Breast epithelium (tissue), 4 donors: ENCODE measurements around the gene PCGF1. TPM values are rescaled to one million over a fixed set of nuclear protein-coding genes. Genes with fewer than 3 reads are reported as not detected.

Experiments used
- DNase-seq, 2 donors: peaks; one replicate each; pipeline ENCODE4 v3.0.0-alpha.2; 2019; ENCODE audit warnings: low spot score in 2 of 2
- H3K27ac ChIP-seq, 2 donors: fragments of 200-600 bp; sonication (generic) in 1 of 2; one replicate each; pipeline ENCODE4 v1.5.1; 2016 to 2019; ENCODE audit warnings: mild to moderate bottlenecking in 1 of 2
- H3K27me3 ChIP-seq, 2 donors: fragments of 200-600 bp; sonication (generic) in 1 of 2; one replicate each; pipeline versions ENCODE4 v1.5.1 to v1.6.0; 2017 to 2019; ENCODE audit warnings: control low read depth in 1 of 2, mild to moderate bottlenecking in 1 of 2
- H3K36me3 ChIP-seq: fragments of 200-600 bp; one replicate; pipeline ENCODE4 v1.5.1; 2019
- H3K4me1 ChIP-seq, 2 donors: fragments of 200-600 bp; sonication (generic); one replicate each; pipeline ENCODE4 v1.5.1; 2016 to 2019; ENCODE audit warnings: control low read depth in 1 of 2
- H3K4me3 ChIP-seq, 3 donors: fragments of 200-600 bp; sonication (generic); 1 replicate in 2 of 3; 2 replicates in 1 of 3; pipeline ENCODE4 v1.5.1; 2016 to 2019; ENCODE audit warnings: mild to moderate bottlenecking in 3 of 3, moderate library complexity in 2 of 3
- H3K9me3 ChIP-seq, 2 donors: fragments of 200-600 bp; sonication (generic) in 1 of 2; one replicate each; pipeline ENCODE4 v1.5.1; 2016 to 2019; ENCODE audit warnings: control low read depth in 1 of 2
- POLR2A ChIP-seq: fragments of 450-650 bp; IDR thresholded peaks from one replicate; pipeline ENCODE4 v1.6.1; 2016; ENCODE audit warnings: antibody characterized with exemption, mild to moderate bottlenecking, moderate library complexity
- POLR2AphosphoS5 ChIP-seq, 3 donors: sonication (generic); formaldehyde crosslinking; IDR thresholded peaks; one replicate each; pipeline ENCODE4 v1.6.1; 2017; ENCODE audit warnings: antibody characterized with exemption in 3 of 3
- intact Hi-C: fragments of 100-400 bp; cut with DNase I; formaldehyde crosslinking; loops from one replicate; pipeline ENCODE4 v1.15.1; 2023; ENCODE audit warnings: low total_unique reads
- total RNA-seq, 3 donors: library from RNA; depleted of rRNA; stranded (reverse); fragments of >200 nt; gene quantifications; one replicate each; pipeline ENCODE4 v1.1.0, GENCODE V29; 2016
- TF ChIP-seq, protein P1 (sequence below), 3 donors: fragments of 450-650 bp; IDR thresholded peaks; one replicate each; pipeline ENCODE4 v1.5.1; 2016 to 2017; ENCODE audit warnings: antibody characterized with exemption in 3 of 3, mild to moderate bottlenecking in 3 of 3, moderate library complexity in 3 of 3

The PCGF1 gene
- total RNA-seq, 3 donors from 2014 or later = 18.3 to 20.3 (median 19.8) TPM

GRCh38 chr2:74542978-74543377, 35.5 kb upstream of the PCGF1 start:
- no peak for DNase-seq
- intact Hi-C loops = no loop called here
- TF ChIP-seq POLR2A = no peak
- TF ChIP-seq, protein P1, sequence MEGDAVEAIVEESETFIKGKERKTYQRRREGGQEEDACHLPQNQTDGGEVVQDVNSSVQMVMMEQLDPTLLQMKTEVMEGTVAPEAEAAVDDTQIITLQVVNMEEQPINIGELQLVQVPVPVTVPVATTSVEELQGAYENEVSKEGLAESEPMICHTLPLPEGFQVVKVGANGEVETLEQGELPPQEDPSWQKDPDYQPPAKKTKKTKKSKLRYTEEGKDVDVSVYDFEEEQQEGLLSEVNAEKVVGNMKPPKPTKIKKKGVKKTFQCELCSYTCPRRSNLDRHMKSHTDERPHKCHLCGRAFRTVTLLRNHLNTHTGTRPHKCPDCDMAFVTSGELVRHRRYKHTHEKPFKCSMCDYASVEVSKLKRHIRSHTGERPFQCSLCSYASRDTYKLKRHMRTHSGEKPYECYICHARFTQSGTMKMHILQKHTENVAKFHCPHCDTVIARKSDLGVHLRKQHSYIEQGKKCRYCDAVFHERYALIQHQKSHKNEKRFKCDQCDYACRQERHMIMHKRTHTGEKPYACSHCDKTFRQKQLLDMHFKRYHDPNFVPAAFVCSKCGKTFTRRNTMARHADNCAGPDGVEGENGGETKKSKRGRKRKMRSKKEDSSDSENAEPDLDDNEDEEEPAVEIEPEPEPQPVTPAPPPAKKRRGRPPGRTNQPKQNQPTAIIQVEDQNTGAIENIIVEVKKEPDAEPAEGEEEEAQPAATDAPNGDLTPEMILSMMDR (IDR thresholded peaks at IDR 0.05) = no peak
- TF ChIP-seq POLR2AphosphoS5 (IDR thresholded peaks at IDR 0.05) = no peak
- no peak overlapping the region for H3K27ac ChIP-seq
- H3K9me3 ChIP-seq = no peaks in the 10 kb centered on the region
- H3K27me3 ChIP-seq = no peaks in the 10 kb centered on the region
- H3K36me3 ChIP-seq = no peaks in the 10 kb centered on the region
- H3K4me1 ChIP-seq = no peaks in the 10 kb centered on the region
- no peak overlapping the region for H3K4me3 ChIP-seq

DNA sequence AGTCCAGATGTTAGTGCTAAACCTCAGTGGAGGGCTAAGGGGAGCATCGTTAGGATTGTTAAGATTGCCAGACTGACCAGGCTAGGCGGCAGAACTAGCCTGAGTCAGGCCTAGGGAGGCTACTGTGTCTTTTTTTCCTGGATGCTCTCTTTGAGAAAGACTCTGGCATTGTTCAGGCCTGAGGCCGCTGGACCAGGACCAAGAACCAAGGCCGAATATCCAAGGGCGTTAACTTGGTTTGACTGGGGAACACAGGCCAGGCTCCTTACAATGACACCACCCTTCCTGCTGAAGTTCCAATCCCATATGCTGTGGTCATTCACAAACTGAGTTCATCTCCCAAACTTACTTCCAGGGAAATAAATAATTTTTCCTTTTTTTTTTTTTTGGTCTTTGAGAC, 32.8 kb upstream of the PCGF1 start:
- Histone ChIP-seq H3K4me3 (no peak overlapping the region), H3K27ac (no peak overlapping the region), H3K27me3 (no peaks in the 10 kb centered on the region), H3K4me1 (no peaks in the 10 kb centered on the region), H3K9me3 (no peaks in the 10 kb centered on the region), H3K36me3 (no peaks in the 10 kb centered on the region)
- intact Hi-C loops = no loop called here
- TF ChIP-seq, protein P1 (IDR thresholded peaks at IDR 0.05) = no peak
- TF ChIP-seq POLR2A (no peak), POLR2AphosphoS5 (IDR thresholded peaks at IDR 0.05) (no peak)
- DNase-seq = no peak

DNA sequence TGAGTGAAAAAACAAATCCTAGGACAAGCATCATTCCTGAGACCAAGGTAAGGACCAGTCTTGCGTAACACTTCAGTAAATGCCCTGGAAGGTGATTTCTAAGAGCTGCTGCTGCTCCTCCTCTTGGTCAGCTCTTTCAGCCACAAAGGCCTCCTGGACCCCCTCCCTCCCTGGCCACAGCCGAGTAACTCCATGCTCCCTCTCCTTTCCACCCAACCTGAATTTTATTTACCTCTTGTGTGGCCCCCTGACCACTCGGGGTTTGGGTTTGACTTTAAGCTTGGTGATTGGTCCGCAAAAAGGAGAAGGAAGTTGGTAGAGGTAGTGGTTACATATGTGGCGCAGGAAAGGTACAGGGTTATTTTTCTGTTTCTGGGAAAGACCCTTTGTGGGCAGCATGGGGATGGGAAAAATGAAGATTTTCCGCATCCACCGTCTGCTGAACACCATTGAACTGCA, 31.4 kb upstream of the PCGF1 start:
- no peak for DNase-seq
- Histone ChIP-seq H3K27me3 (no peaks in the 10 kb centered on the region), H3K36me3 (no peaks in the 10 kb centered on the region), H3K27ac (no peak overlapping the region), H3K4me3 (no peak overlapping the region), H3K4me1 (no peaks in the 10 kb centered on the region), H3K9me3 (no peaks in the 10 kb centered on the region)
- intact Hi-C loops = no loop called here
- TF ChIP-seq, protein P1 (IDR thresholded peaks at IDR 0.05) = no peak
- no peak for TF ChIP-seq POLR2AphosphoS5 (IDR thresholded peaks at IDR 0.05)
- TF ChIP-seq POLR2A = no peak

GRCh38 chr2:74537140-74537539, 29.6 kb upstream of the PCGF1 start:
- Histone ChIP-seq H3K9me3 (no peaks in the 10 kb centered on the region), H3K4me1 (no peaks in the 10 kb centered on the region), H3K27me3 (no peaks in the 10 kb centered on the region), H3K36me3 (no peaks in the 10 kb centered on the region), H3K4me3 (no peak overlapping the region), H3K27ac (no peak overlapping the region)
- no peak for DNase-seq
- TF ChIP-seq POLR2AphosphoS5 (IDR thresholded peaks at IDR 0.05) (no peak), POLR2A (no peak)
- TF ChIP-seq, protein P1 (IDR thresholded peaks at IDR 0.05) = no peak
- intact Hi-C loops = no loop called here

GRCh38 chr2:74536166-74536950, 28.9 kb upstream of the PCGF1 start:
- no peaks in the 10 kb centered on the region for H3K27me3 ChIP-seq
- no peaks in the 10 kb centered on the region for H3K9me3 ChIP-seq
- H3K36me3 ChIP-seq = no peaks in the 10 kb centered on the region
- TF ChIP-seq, protein P1 (IDR thresholded peaks at IDR 0.05) = no peak
- TF ChIP-seq POLR2A (no peak), POLR2AphosphoS5 (IDR thresholded peaks at IDR 0.05) (no peak)
- no peak overlapping the region for H3K27ac ChIP-seq
- DNase-seq = no peak
- H3K4me1 ChIP-seq = peaks cover 0 to 3% of the 10 kb centered on the region in 2 donors
- intact Hi-C loops = no loop called here
- no peak overlapping the region for H3K4me3 ChIP-seq
